ENCODE data around the gene COX7A2. TPM values are rescaled to one million over a fixed set of nuclear protein-coding genes. Genes with fewer than 3 reads are reported as not detected.

The COX7A2 gene
- total RNA-seq, 1 donor from 2014 or later: 330 TPM

DNA sequence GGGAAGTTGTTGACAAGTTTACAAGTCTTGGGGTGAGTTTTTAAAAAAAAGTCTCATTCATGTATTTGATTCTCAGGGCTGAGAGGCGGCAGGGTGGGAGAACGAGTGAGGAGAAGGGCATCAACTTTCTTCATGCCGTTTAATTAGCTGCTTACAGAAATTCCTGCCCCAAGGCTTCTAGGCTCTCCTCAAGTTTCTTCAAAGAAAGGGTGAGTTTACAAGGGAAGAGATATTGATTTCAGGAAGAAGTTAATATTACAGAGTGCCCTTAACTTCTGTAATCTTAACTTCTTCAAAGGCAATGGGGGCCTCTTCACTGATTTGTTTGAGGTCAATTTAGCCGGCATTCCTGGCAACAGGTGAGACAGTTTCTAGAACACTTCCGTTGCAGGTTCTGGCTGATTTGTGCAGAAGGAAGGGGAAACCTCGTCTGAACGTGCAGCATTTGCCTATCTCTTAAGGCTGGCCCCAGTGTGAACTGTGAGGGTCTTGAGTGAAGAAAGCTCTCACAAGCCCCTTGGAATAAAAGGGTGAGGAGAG is 34.3 kb downstream of the COX7A2 start:
- H3K9me3 Mint-ChIP-seq: peaks cover 3% of the 10 kb centered on the region
- no peak overlapping the region for H3K27ac ChIP-seq
- peaks cover 68% of the 10 kb centered on the region for H3K27me3 ChIP-seq
- H2AFZ ChIP-seq (replicated peaks): peak overlapping the region; percentile 51
- H4K20me1 ChIP-seq (ENCODE audit: low read depth): peaks cover 8% of the 10 kb centered on the region
- H3K36me3 ChIP-seq: no peaks in the 10 kb centered on the region
- peak overlapping the region; percentile 94 for H3K4me2 ChIP-seq
- no peaks in the 10 kb centered on the region for H3K9me3 ChIP-seq (ENCODE audit: low read depth)
- H3K4me1 Mint-ChIP-seq: peaks cover 34% of the 10 kb centered on the region
- no peaks in the 10 kb centered on the region for H3K36me3 Mint-ChIP-seq
- H3K79me2 ChIP-seq (ENCODE audit: low read depth): no peaks in the 10 kb centered on the region
- H3K9ac ChIP-seq: no peak overlapping the region
- peaks cover 35% of the 10 kb centered on the region for H3F3A ChIP-seq (ENCODE audit: low read depth)
- H3K27me3 Mint-ChIP-seq (ENCODE audit: insufficient read depth, low read depth): peaks cover 47% of the 10 kb centered on the region
- no peak overlapping the region for H3K4me3 ChIP-seq
- DNase-seq (ENCODE audit: low spot score): no peak
- H3K27ac Mint-ChIP-seq: no peak overlapping the region
- H3K4me1 ChIP-seq: peaks cover 22% of the 10 kb centered on the region
- no peak overlapping the region for H3K4me3 Mint-ChIP-seq
- TF ChIP-seq, protein P1, sequence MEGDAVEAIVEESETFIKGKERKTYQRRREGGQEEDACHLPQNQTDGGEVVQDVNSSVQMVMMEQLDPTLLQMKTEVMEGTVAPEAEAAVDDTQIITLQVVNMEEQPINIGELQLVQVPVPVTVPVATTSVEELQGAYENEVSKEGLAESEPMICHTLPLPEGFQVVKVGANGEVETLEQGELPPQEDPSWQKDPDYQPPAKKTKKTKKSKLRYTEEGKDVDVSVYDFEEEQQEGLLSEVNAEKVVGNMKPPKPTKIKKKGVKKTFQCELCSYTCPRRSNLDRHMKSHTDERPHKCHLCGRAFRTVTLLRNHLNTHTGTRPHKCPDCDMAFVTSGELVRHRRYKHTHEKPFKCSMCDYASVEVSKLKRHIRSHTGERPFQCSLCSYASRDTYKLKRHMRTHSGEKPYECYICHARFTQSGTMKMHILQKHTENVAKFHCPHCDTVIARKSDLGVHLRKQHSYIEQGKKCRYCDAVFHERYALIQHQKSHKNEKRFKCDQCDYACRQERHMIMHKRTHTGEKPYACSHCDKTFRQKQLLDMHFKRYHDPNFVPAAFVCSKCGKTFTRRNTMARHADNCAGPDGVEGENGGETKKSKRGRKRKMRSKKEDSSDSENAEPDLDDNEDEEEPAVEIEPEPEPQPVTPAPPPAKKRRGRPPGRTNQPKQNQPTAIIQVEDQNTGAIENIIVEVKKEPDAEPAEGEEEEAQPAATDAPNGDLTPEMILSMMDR (IDR thresholded peaks at IDR 0.05): no peak

DNA sequence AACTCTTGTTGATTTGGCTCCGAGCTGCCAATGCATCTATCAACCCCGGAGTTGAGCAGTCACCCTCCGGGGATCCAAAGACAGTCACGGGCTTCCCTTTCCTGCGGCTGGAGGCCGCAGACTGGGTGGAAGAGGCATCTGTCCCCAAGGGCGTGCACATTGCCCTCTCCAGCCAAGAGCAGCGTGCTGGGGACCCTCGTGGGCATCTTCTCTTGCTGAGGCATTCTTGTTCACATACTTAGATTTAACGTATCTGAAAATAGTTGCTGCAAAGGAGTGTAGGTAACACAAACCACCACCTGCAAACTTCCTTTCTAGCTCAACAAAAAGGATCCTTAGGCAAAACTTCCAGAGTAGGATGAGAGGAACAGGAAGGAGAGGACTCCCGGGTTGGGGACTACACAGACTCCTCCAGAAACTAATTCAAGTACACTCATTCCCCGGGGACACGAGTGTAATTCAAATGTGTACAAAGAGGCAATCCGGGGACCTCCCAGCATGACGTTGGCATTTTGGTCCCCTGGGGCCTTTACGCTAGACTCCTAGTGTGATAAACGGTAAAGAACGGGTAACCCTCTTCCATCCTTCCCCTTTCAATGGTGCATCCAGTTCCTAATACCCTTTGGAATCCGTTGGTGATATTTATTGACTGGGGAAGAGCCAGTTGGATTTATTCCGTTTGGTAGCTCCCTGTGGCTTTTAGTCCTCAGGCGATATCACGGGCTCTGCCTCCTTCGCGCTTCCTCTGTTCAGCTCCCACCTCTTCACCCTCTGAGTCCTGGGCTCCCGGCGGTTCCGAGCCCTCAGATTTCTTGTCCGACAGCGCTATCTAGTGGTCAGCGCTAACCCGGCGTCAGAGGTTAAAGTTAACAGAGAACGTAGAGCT is 35.1 kb downstream of the COX7A2 start:
- peak overlapping the region; percentile 57 for H3K4me3 Mint-ChIP-seq
- no peaks in the 10 kb centered on the region for H3K36me3 Mint-ChIP-seq
- peak overlapping the region; percentile 58 for H3K4me3 ChIP-seq
- no peak overlapping the region for H3K27ac Mint-ChIP-seq
- no peaks in the 10 kb centered on the region for H3K36me3 ChIP-seq
- H3K9me3 Mint-ChIP-seq: peaks cover 3% of the 10 kb centered on the region
- TF ChIP-seq EZH2phosphoT487 (IDR thresholded peaks at IDR 0.05): no peak
- TF ChIP-seq, protein P1 (IDR thresholded peaks at IDR 0.05): peak; percentile 100
- DNase-seq (ENCODE audit: low spot score): peak; percentile 90
- H2AFZ ChIP-seq (replicated peaks): peak overlapping the region; percentile 64
- peaks cover 13% of the 10 kb centered on the region for H4K20me1 ChIP-seq (ENCODE audit: low read depth)
- H3K4me1 Mint-ChIP-seq: peaks cover 37% of the 10 kb centered on the region
- peaks cover 22% of the 10 kb centered on the region for H3K4me1 ChIP-seq
- H3K27me3 ChIP-seq: peaks cover 75% of the 10 kb centered on the region
- H3K4me2 ChIP-seq: peak overlapping the region; percentile 94
- no peaks in the 10 kb centered on the region for H3K79me2 ChIP-seq (ENCODE audit: low read depth)
- H3K9me3 ChIP-seq (ENCODE audit: low read depth): no peaks in the 10 kb centered on the region
- peaks cover 35% of the 10 kb centered on the region for H3F3A ChIP-seq (ENCODE audit: low read depth)
- no peak overlapping the region for H3K27ac ChIP-seq
- H3K9ac ChIP-seq: no peak overlapping the region
- H3K27me3 Mint-ChIP-seq (ENCODE audit: insufficient read depth, low read depth): peaks cover 53% of the 10 kb centered on the region

DNA sequence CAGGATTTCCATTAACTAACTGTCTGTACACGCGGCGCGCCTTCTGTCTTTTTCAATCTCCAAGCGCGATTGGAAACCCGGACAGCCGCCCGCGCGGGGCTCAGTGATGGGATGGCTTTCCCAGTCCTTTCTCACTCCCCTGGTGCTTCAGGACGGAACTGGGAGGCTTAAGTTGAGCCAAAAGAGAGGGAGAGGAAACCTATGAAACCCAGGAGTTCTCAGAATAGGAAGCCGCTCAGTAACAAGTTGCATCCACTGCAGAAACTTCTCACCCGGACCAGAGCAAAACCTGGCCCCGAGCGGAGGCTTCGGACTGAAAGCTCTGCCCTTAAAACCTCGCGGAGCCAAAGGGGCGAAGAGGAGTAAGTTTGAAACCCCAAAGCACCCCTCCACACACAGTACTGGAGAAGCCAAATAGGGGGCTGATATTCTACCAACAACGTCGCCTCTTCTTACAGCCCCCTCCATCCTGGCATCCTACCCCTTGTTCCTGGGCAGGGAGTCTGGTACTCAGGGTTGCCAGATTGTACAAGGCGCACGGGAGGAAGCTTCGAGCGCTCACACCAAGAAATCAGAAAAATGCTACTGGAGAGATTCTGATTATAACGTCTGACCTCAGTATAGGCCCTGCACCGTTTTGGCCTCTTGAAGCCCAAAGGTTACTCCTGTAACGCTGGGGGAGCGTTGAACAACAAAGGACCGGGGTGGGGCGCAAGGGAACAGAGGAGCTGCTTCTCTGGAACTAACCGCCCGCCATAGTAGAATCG is 36.8 kb downstream of the COX7A2 start:
- Histone ChIP-seq H3F3A (ENCODE audit: low read depth) (peaks cover 34% of the 10 kb centered on the region), H3K4me3 (peak overlapping the region; percentile 58), H3K4me1 (peaks cover 22% of the 10 kb centered on the region), H3K4me2 (peak overlapping the region; percentile 94), H3K36me3 (no peaks in the 10 kb centered on the region), H3K9ac (no peak overlapping the region), H3K27me3 (peaks cover 93% of the 10 kb centered on the region), H3K27ac (no peak overlapping the region), H3K79me2 (ENCODE audit: low read depth) (no peaks in the 10 kb centered on the region), H2AFZ (replicated peaks) (peak overlapping the region; percentile 90), H3K9me3 (ENCODE audit: low read depth) (no peaks in the 10 kb centered on the region), H4K20me1 (ENCODE audit: low read depth) (peaks cover 22% of the 10 kb centered on the region)
- no peak overlapping the region for H3K27ac Mint-ChIP-seq
- H3K27me3 Mint-ChIP-seq (ENCODE audit: insufficient read depth, low read depth): peaks cover 69% of the 10 kb centered on the region
- peaks cover 3% of the 10 kb centered on the region for H3K9me3 Mint-ChIP-seq
- H3K4me3 Mint-ChIP-seq: peak overlapping the region; percentile 82
- H3K4me1 Mint-ChIP-seq: peaks cover 43% of the 10 kb centered on the region
- TF ChIP-seq EZH2 (IDR thresholded peaks at IDR 0.05) (peak; percentile 61), EZH2phosphoT487 (IDR thresholded peaks at IDR 0.05) (no peak)
- TF ChIP-seq, protein P1 (IDR thresholded peaks at IDR 0.05): no peak
- no peaks in the 10 kb centered on the region for H3K36me3 Mint-ChIP-seq
- DNase-seq (ENCODE audit: low spot score): peak; percentile 48

Measured in neural progenitor cell (in vitro differentiated cells).